GM13977 (cell line): ENCODE measurements around the gene LPAR3.

ENCODE experiments used
- DNase-seq: peaks from one replicate; pipeline ENCODE4 v3.0.0; 2012; ENCODE audit warnings: low spot score
- in situ Hi-C: fragments of 300-500 bp; cut with MboI; formaldehyde crosslinking; loops from one replicate; pipeline ENCODE4 v1.12.0; 2022; ENCODE audit warnings: low sequenced_read_pairs, low pct_unique_long_range_greater_than_20kb, mixed read lengths, inconsistent platforms; ENCODE audit not compliant: unreplicated experiment
- TF ChIP-seq, protein P1 (sequence below): IDR thresholded peaks from 2 replicates; pipeline ENCODE4 v1.5.1; 2012; ENCODE audit warnings: mild to moderate bottlenecking, control low read depth; ENCODE audit not compliant: insufficient read depth; ENCODE audit errors: extremely low read depth, missing control alignments

Gene LPAR3, protein sequence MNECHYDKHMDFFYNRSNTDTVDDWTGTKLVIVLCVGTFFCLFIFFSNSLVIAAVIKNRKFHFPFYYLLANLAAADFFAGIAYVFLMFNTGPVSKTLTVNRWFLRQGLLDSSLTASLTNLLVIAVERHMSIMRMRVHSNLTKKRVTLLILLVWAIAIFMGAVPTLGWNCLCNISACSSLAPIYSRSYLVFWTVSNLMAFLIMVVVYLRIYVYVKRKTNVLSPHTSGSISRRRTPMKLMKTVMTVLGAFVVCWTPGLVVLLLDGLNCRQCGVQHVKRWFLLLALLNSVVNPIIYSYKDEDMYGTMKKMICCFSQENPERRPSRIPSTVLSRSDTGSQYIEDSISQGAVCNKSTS

DNA sequence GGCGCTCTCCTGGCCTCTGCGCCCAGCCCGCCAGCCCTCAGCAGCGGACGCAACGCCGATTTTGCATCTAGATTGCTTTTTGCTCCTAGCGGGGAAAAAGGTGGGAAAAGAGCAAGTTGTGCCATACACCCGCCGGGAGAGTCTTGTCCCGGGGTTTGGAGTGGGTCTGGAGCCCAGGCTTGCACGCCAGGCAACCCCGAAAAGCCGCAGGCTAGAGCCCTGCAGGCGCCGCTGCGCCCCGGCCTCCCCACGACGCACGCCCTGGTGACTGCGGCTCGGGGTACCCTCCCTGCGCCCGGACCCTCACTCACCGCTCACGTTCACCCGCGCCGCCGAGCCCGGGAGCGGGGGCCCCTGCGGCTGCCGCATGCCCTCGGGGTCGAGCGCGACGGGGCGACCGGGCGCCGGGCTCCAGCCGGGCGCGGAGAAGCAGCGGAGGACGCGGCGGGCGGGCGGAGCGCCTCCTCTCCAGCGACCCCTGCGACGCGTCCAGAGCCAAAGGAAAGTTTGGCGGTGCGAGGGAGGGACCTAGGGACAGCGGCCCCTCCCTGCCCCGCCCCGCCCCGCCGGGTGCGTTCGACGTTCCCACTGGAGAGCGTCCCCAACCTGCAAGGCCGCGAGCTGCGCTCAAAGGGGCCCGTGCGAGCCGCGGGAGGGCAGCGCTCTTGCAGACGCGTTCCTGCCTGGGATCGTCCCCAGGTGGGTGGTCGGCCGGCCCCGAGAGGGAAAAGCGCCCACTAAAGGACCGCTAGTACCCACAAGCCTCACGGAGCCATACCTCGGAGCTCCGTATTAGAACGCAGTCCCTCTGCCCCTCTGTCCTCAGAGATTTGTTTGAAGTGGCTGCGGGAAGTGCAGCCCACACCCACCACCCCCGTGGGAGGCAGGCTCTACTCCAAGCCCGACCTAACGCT is at the start of gene LPAR3:
Gene LPAR3, minus strand, starts transcription at position 502 of the 914 bp plus-strand sequence. CDS start 27,086 bp downstream, outside the sequence.
- TF ChIP-seq, protein P1, sequence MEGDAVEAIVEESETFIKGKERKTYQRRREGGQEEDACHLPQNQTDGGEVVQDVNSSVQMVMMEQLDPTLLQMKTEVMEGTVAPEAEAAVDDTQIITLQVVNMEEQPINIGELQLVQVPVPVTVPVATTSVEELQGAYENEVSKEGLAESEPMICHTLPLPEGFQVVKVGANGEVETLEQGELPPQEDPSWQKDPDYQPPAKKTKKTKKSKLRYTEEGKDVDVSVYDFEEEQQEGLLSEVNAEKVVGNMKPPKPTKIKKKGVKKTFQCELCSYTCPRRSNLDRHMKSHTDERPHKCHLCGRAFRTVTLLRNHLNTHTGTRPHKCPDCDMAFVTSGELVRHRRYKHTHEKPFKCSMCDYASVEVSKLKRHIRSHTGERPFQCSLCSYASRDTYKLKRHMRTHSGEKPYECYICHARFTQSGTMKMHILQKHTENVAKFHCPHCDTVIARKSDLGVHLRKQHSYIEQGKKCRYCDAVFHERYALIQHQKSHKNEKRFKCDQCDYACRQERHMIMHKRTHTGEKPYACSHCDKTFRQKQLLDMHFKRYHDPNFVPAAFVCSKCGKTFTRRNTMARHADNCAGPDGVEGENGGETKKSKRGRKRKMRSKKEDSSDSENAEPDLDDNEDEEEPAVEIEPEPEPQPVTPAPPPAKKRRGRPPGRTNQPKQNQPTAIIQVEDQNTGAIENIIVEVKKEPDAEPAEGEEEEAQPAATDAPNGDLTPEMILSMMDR = no peak
- DNase-seq = peak; percentile 34
- in situ Hi-C loops = no loop called here

DNA sequence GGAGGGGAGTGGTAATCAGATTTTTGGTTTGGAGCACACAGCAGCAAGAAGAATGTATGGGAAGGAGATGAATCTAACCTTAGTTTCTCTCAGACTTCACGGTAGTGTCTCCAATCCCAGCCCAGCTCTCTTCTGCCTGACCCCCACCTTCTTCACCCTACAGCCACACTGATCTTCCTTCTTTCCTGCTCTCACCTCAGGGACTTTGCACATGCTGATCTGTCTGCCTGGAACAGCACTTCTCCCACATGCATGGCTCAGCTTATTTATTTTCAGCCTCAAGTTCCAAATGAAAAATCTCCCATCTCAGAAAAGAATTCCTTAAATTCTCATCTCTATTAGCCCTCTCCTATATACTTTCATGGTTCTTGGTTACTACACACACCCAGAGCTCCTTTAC is 48.8 kb upstream of the LPAR3 start:
- in situ Hi-C loops = no loop called here
- DNase-seq = no peak
- TF ChIP-seq, protein P1 = no peak

DNA sequence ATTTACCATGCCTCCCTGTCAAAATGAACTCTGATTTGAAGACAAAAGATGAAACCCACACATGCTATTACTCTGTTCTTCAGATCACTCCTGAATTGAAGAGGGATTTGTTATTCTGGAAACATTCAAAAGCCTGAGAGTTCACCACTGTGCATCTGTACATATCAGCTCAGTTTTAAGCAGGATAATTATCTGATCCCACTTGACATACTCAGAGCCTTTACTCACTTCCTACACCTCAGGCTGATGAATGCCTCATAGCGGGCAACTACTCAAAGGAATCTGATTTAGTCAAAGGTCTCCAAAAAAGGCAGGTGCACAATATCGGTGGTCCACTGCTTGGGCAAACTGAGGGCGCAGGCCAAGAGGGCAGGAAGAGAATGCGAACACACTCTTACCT is 47.5 kb upstream of the LPAR3 start:
- TF ChIP-seq, protein P1 = no peak
- in situ Hi-C loops = no loop called here
- no peak for DNase-seq

DNA sequence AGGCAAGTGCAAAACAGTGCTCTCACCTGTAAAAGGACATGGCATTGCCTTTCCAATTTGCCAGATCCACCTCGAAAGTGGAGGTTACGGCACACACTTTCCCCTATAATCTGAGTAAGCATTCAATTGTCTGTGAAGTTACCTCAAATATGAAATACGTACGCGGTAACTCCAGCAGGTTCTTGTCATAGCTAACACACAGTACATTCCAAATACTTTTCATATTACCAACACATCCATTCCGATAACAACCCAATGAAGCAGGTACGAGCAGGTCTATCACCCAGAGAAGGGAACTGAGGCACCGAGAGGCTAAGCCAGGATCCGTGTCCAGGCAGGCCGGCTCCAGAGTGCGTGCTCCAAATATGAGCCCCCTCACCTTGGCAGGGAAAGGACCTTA is 46.8 kb upstream of the LPAR3 start:
- in situ Hi-C loops = loop anchor here (10.0 kb wide), 1 partner anchor 165 kb away; no protein-coding TSS in a partner anchor
- TF ChIP-seq, protein P1 = no peak
- no peak for DNase-seq

DNA sequence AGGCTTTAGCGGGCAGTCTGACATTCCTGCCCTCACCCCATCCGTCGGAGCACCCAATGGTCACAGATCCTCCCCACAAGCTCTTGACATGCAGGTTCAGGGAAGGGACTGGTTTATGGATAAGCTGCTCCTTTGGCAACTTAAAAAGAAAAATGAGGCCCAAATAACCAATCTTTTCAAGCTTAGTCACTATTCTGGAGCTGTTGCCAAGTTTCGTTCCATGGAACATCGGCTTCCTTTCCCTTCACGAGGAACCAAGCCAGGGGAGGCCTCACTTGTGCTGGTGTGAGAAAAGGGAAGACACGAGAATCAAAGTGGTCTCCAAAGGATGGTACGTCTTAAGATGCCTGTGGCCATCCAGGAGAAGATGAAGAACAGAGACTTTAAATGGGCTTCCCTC is 46.1 kb upstream of the LPAR3 start:
- TF ChIP-seq, protein P1 = no peak
- in situ Hi-C loops = loop anchor here (10.0 kb wide), 1 partner anchor 164 kb away; no protein-coding TSS in a partner anchor

DNA sequence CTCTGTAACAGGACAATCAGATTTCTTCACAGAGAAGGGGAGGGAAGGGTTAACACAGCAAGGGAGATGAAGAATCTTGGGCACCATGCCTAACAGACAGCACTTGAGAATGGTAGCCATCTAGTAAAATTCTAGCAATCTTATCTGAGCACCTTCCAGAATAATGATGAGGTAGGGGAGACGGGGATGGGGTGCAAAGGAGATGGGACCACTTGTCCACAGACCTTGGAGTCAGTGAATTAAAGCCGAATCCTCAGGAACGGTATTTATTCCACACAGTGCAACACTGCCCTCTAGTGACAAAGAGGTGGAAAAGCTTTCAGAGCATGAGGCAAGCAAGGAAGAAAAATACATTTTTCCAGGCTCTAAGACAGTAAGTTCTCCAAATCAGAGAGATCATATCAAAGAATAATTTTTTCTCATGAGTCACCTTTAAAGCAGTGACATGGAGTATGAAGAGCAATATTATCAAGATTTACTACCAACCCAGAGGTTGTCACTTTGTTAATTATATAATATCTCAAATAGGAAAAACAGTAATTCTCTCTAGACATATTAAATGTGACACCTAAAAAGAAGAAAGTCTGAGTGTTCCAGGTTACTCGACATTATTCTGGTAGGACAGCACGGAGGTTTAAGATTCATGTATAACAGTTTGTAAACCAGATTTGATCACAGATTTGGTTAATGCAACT is 43.3 kb upstream of the LPAR3 start:
- in situ Hi-C loops = loop anchor here (10.0 kb wide), 1 partner anchor 161 kb away; no protein-coding TSS in a partner anchor
- peak; percentile 25 for DNase-seq
- TF ChIP-seq, protein P1 = peak; percentile 84

More for the DNA sequence above, 46.1 kb upstream of the LPAR3 start:
- DNase-seq = no peak
